Measurements from ENCODE around the gene RAD51B. TPM values are rescaled to one million over a fixed set of nuclear protein-coding genes. Genes with fewer than 3 reads are reported as not detected.

The RAD51B gene
- total and polyA plus RNA-seq, 2 of the 13 experiments (the other 11 are each of a cell fraction or from before 2014, with no cell fraction given): 7.0 to 9.5 TPM

GRCh38 chr14:67999290-67999689 lies 179.7 kb downstream of the RAD51B start:
- no peak overlapping the region for H3K4me2 ChIP-seq (ENCODE audit: low read depth, low read length)
- ATAC-seq (no peak), FAIRE-seq (no peak), DNase-seq (ENCODE audit: low spot score) (no peak)
- in situ Hi-C loops (cut with HindIII; ENCODE audit: extremely low pct_ligation_motif_present, low pct_unique_long_range_greater_than_20kb): no loop called here
- no peaks in the 10 kb centered on the region for H3K9me3 ChIP-seq (ENCODE audit: low read length)
- WGBS (ENCODE audit: low lambda C conversion rate): 90% methylated on average over 1 of the region's 1 CpG
- H3K27me3 ChIP-seq (ENCODE audit: control insufficient read depth in 1 of 2, insufficient read depth in 2 of 2, low read length in 2 of 2): no peaks in the 10 kb centered on the region
- no TSS peak for BruUV-seq (replicated peaks)
- POLR2A ChIA-PET: no interaction called here
- intact Hi-C loops (cut with micrococcal nuclease; ENCODE audit: unreplicated experiment): no loop called here
- H2AFZ ChIP-seq (ENCODE audit: low read length): no peak overlapping the region
- no peaks in the 10 kb centered on the region for H4K20me1 ChIP-seq (ENCODE audit: insufficient read depth, low read length)
- no peaks in the 10 kb centered on the region for H3K79me2 ChIP-seq (ENCODE audit: insufficient read depth, low read length)
- no peak overlapping the region for H3K27ac ChIP-seq (ENCODE audit: extremely low read length, insufficient read depth, low read length)
- H3K36me3 ChIP-seq (replicated peaks in 1 of 2; ENCODE audit: control insufficient read depth in 1 of 2, insufficient read depth in 2 of 2, low read length in 2 of 2): no peaks in the 10 kb centered on the region
- CTCF ChIA-PET (ENCODE audit: low intra/inter-chr PET ratio, low total read pairs): no interaction called here
- no peak overlapping the region for H3K9ac ChIP-seq (ENCODE audit: insufficient read depth, low read depth, low read length)
- H3K4me1 ChIP-seq (ENCODE audit: insufficient read depth, low read length): peaks cover 11% of the 10 kb centered on the region
- no peak overlapping the region for H3K4me3 ChIP-seq (replicated peaks in 1 of 3; ENCODE audit: insufficient read depth in 1 of 3, low read depth in 2 of 3, low read length in 3 of 3)
- TF ChIP-seq MXD3 (CRISPR knock-in tag; IDR thresholded peaks at IDR 0.05): no peak
- no peak for TF ChIP-seq NR3C1 (CRISPR knock-in tag; IDR thresholded peaks at IDR 0.05)
- no peak for TF ChIP-seq ZMYM2 (CRISPR knock-in tag; IDR thresholded peaks at IDR 0.05)
- TF ChIP-seq NCOA2 (CRISPR knock-in tag; IDR thresholded peaks at IDR 0.05): no peak
- TF ChIP-seq PRMT3 (CRISPR knock-in tag; IDR thresholded peaks at IDR 0.05; ENCODE audit: borderline replicate concordance, low read depth): no peak
- TF ChIP-seq NR0B2 (CRISPR knock-in tag; IDR thresholded peaks at IDR 0.05): no peak
- no peak for TF ChIP-seq ZUFSP (CRISPR knock-in tag; IDR thresholded peaks at IDR 0.05; ENCODE audit: borderline replicate concordance)
- TF ChIP-seq ZXDC (CRISPR knock-in tag; IDR thresholded peaks at IDR 0.05): no peak
- no peak for TF ChIP-seq GPN1 (CRISPR knock-in tag; IDR thresholded peaks at IDR 0.05; ENCODE audit: borderline replicate concordance)
- TF ChIP-seq TMF1 (CRISPR knock-in tag; IDR thresholded peaks at IDR 0.05; ENCODE audit: low read depth): no peak
- TF ChIP-seq ZNF337 (CRISPR knock-in tag; IDR thresholded peaks at IDR 0.05; ENCODE audit: borderline replicate concordance, low read depth): no peak
- no peak for TF ChIP-seq THAP8 (CRISPR knock-in tag; IDR thresholded peaks at IDR 0.05; ENCODE audit: borderline replicate concordance)
- no peak for TF ChIP-seq HDAC2 (CRISPR knock-in tag; IDR thresholded peaks at IDR 0.05)
- TF ChIP-seq PAWR (CRISPR knock-in tag; IDR thresholded peaks at IDR 0.05; ENCODE audit: borderline replicate concordance): no peak
- TF ChIP-seq ZC3H13 (CRISPR knock-in tag; IDR thresholded peaks at IDR 0.05): no peak
- TF ChIP-seq E2F1 (CRISPR knock-in tag; IDR thresholded peaks at IDR 0.05): no peak
- TF ChIP-seq SOX13 (IDR thresholded peaks at IDR 0.05): no peak
- no peak for TF ChIP-seq SOX13 (CRISPR knock-in tag; conservative IDR thresholded peaks at IDR 0.05 in 1 of 2, IDR thresholded peaks at IDR 0.05 in 1 of 2)
- TF ChIP-seq RBM22 (optimal IDR thresholded peaks at IDR 0.05; ENCODE audit: low read length): no peak

Measured in HepG2 (cell line).